Measurements from ENCODE around the gene NPNT.

Gene NPNT

GRCh38 chr4:105965183-105965800, 70.0 kb downstream of the NPNT start:
- no peak overlapping the region for H3K4me3 ChIP-seq (ENCODE audit: low read depth, low read length)
- DNase-seq (ENCODE audit: low read depth, low spot score), result no peak
- in situ Hi-C loops (cut with HindIII; ENCODE audit: low sequenced_read_pairs), result no loop called here
- TF ChIP-seq CTCF (IDR thresholded peaks at IDR 0.05; ENCODE audit: low read depth, low read length), result no peak

DNA sequence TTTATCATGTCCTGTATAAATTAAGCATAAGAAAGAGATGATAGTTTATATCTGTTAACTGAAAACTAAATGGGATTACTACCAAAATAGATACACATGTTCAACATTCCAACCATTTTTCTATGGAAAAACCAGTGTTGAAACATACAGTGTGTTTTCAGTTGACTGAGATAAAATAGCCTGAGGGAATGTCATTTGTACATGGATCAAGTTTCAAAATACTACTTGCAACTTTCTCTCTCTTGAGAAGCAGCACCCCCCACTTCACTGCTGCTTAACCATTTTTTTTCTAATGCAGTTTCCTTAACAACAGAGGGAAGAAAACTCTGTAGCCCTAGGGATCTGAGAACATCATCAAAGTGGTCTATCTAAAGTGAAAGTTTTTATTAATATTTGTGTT, 70.8 kb downstream of the NPNT start:
- no peak for TF ChIP-seq CTCF (IDR thresholded peaks at IDR 0.05; ENCODE audit: low read depth, low read length)
- DNase-seq (ENCODE audit: low read depth, low spot score), result peak; percentile 51
- in situ Hi-C loops (cut with HindIII; ENCODE audit: low sequenced_read_pairs), result no loop called here
- no peak overlapping the region for H3K4me3 ChIP-seq (ENCODE audit: low read depth, low read length)

DNA sequence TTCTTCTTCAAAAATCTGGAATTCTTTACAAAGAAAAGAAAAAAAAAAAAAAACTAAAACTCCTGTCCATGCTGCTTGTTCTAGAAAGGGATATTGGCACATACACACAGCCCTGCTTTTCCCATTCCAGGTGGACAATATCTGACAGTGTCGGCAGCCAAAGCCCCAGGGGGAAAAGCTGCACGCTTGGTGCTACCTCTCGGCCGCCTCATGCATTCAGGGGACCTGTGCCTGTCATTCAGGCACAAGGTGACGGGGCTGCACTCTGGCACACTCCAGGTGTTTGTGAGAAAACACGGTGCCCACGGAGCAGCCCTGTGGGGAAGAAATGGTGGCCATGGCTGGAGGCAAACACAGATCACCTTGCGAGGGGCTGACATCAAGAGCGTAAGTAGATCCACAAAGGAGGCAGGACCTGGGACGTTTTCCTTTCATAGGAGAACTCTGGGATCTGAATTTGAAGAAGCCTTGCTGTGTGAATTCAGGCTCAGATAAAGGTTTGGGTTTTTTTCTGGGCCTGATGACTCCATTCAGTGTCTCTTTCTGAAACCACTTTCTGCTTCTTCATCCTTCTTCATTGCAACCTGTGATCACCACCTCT, 71.9 kb downstream of the NPNT start:
- TF ChIP-seq CTCF (IDR thresholded peaks at IDR 0.05; ENCODE audit: low read depth, low read length), result no peak
- no peak for DNase-seq (ENCODE audit: low read depth, low spot score)
- in situ Hi-C loops (cut with HindIII; ENCODE audit: low sequenced_read_pairs), result no loop called here
- no peak overlapping the region for H3K4me3 ChIP-seq (ENCODE audit: low read depth, low read length)

DNA sequence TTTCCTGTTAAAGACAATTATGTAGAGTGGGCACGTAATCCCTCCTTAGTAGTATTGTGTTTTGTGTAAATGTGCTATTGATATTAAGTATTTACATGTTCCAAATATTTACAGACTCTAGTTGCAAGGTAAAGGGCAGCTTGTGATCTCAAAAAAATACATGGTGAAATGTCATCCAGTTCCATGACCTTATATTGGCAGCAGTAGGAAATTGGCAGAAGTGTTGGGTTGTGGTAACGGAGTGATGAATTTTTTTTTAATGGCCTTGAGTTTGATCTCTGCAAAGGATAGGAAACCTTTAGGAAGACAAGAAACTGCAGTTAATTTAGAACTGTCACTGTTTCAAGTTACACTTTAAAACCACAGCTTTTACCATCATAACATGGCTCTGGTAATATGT, 74.3 kb downstream of the NPNT start:
- DNase-seq (ENCODE audit: low read depth, low spot score), result no peak
- no peak overlapping the region for H3K4me3 ChIP-seq (ENCODE audit: low read depth, low read length)
- TF ChIP-seq CTCF (IDR thresholded peaks at IDR 0.05; ENCODE audit: low read depth, low read length), result no peak
- in situ Hi-C loops (cut with HindIII; ENCODE audit: low sequenced_read_pairs), result no loop called here

DNA sequence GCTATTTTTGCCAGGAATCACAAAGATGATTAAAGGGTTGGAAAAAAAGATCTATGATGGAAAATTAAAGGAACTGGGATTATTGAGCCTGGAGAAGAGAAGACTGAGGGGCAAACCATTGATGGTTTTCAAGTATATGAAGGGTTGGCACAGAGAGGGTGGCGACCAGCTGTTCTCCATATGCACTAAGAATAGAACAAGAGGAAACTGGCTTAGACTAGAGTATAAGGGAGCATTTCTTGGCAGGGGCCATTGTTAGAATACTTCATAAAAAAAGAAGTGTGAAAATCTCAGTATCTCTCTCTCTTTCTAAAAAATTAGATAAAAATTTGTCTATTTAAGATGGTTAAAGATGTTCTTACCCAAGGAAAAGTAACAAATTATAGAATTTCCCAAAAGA, 75.1 kb downstream of the NPNT start:
- in situ Hi-C loops (cut with HindIII; ENCODE audit: low sequenced_read_pairs), result no loop called here
- no peak overlapping the region for H3K4me3 ChIP-seq (ENCODE audit: low read depth, low read length)
- TF ChIP-seq CTCF (IDR thresholded peaks at IDR 0.05; ENCODE audit: low read depth, low read length), result no peak
- DNase-seq (ENCODE audit: low read depth, low spot score), result no peak

GRCh38 chr4:105971036-105971435, 75.8 kb downstream of the NPNT start:
- H3K4me3 ChIP-seq (ENCODE audit: low read depth, low read length), result no peak overlapping the region
- DNase-seq (ENCODE audit: low read depth, low spot score), result no peak
- TF ChIP-seq CTCF (IDR thresholded peaks at IDR 0.05; ENCODE audit: low read depth, low read length), result no peak
- in situ Hi-C loops (cut with HindIII; ENCODE audit: low sequenced_read_pairs), result no loop called here

Data from astrocyte of the spinal cord (primary cell).